ENCODE measurements around the gene RXFP1.
A peak's percentile ranks its signal among the peaks of the same experiment; 100 is the strongest.

The RXFP1 gene

GRCh38 chr4:158572608-158573007 lies 50.9 kb downstream of the RXFP1 start:
- H3K36me3 ChIP-seq (ENCODE audit: control insufficient read depth in 4 of 4, insufficient read depth in 4 of 4, low read length in 3 of 4), result no peaks in the 10 kb centered on the region
- no peak overlapping the region for H3K4me3 ChIP-seq (ENCODE audit: control insufficient read depth in 1 of 7, extremely low read depth in 1 of 7, insufficient read depth in 4 of 7, low read depth in 2 of 7, low read length in 6 of 7)
- H3K27me3 ChIP-seq (replicated peaks in 2 of 5; ENCODE audit: control insufficient read depth in 4 of 5, insufficient read depth in 5 of 5, low read length in 4 of 5), result no peaks in the 10 kb centered on the region
- no peak overlapping the region for H3K27ac ChIP-seq (ENCODE audit: insufficient read depth in 1 of 2, low read depth in 1 of 2, low read length in 2 of 2, poor library complexity in 1 of 2, severe bottlenecking in 2 of 2)
- H3K4me1 ChIP-seq (ENCODE audit: control extremely low read depth in 1 of 4, control insufficient read depth in 4 of 4, insufficient read depth in 4 of 4, low read length in 3 of 4), result no peaks in the 10 kb centered on the region
- no peaks in the 10 kb centered on the region for H3K9me3 ChIP-seq (ENCODE audit: control extremely low read depth in 1 of 5, control insufficient read depth in 4 of 5, insufficient read depth in 2 of 5, low read depth in 1 of 5, low read length in 4 of 5)
- DNase-seq, result no peak
- WGBS (ENCODE audit: insufficient coverage), result 100% methylated on average over 1 of the region's 7 CpGs
- ChIA-PET POLR2A (interaction anchor here (0.6 kb wide), 1 partner anchor 919 kb away, joined by 3 read pairs; no protein-coding TSS in a partner anchor), CTCF (no interaction called here)

GRCh38 chr4:158578476-158578875 lies 56.8 kb downstream of the RXFP1 start:
- DNase-seq, result peak; percentile 23 to 43 (median 40)
- Histone ChIP-seq H3K4me1 (ENCODE audit: control extremely low read depth in 1 of 4, control insufficient read depth in 4 of 4, insufficient read depth in 4 of 4, low read length in 3 of 4) (peaks cover 0 to 7% (median 1%) of the 10 kb centered on the region in 4 experiments), H3K4me3 (ENCODE audit: control insufficient read depth in 1 of 7, extremely low read depth in 1 of 7, insufficient read depth in 4 of 7, low read depth in 2 of 7, low read length in 6 of 7) (no peak overlapping the region), H3K36me3 (ENCODE audit: control insufficient read depth in 4 of 4, insufficient read depth in 4 of 4, low read length in 3 of 4) (no peaks in the 10 kb centered on the region), H3K9me3 (ENCODE audit: control extremely low read depth in 1 of 5, control insufficient read depth in 4 of 5, insufficient read depth in 2 of 5, low read depth in 1 of 5, low read length in 4 of 5) (no peaks in the 10 kb centered on the region), H3K27ac (ENCODE audit: insufficient read depth in 1 of 2, low read depth in 1 of 2, low read length in 2 of 2, poor library complexity in 1 of 2, severe bottlenecking in 2 of 2) (no peak overlapping the region), H3K27me3 (replicated peaks in 2 of 5; ENCODE audit: control insufficient read depth in 4 of 5, insufficient read depth in 5 of 5, low read length in 4 of 5) (no peaks in the 10 kb centered on the region)
- WGBS (ENCODE audit: insufficient coverage), result no CpG with 5 or more reads among the region's 1 CpG
- ChIA-PET CTCF (interaction anchor here (0.8 to 2.1 kb wide), 3 partner anchors 11 to 323 kb away, joined by 3 to 5 read pairs (median 3); no protein-coding TSS in a partner anchor), POLR2A (no interaction called here)

GRCh38 chr4:158580064-158580463 lies 58.4 kb downstream of the RXFP1 start:
- POLR2A ChIA-PET, result no interaction called here
- Histone ChIP-seq H3K27me3 (replicated peaks in 2 of 5; ENCODE audit: control insufficient read depth in 4 of 5, insufficient read depth in 5 of 5, low read length in 4 of 5) (no peaks in the 10 kb centered on the region), H3K4me1 (ENCODE audit: control extremely low read depth in 1 of 4, control insufficient read depth in 4 of 4, insufficient read depth in 4 of 4, low read length in 3 of 4) (peaks cover 0 to 7% (median 1%) of the 10 kb centered on the region in 4 experiments), H3K36me3 (ENCODE audit: control insufficient read depth in 4 of 4, insufficient read depth in 4 of 4, low read length in 3 of 4) (no peaks in the 10 kb centered on the region), H3K9me3 (ENCODE audit: control extremely low read depth in 1 of 5, control insufficient read depth in 4 of 5, insufficient read depth in 2 of 5, low read depth in 1 of 5, low read length in 4 of 5) (no peaks in the 10 kb centered on the region), H3K4me3 (ENCODE audit: control insufficient read depth in 1 of 7, extremely low read depth in 1 of 7, insufficient read depth in 4 of 7, low read depth in 2 of 7, low read length in 6 of 7) (no peak overlapping the region), H3K27ac (ENCODE audit: insufficient read depth in 1 of 2, low read depth in 1 of 2, low read length in 2 of 2, poor library complexity in 1 of 2, severe bottlenecking in 2 of 2) (no peak overlapping the region)
- DNase-seq, result no peak
- CTCF ChIA-PET, result interaction anchor here (1.0 to 2.1 kb wide), 3 partner anchors 9 to 84 kb away, joined by 3 to 5 read pairs (median 3); no protein-coding TSS in a partner anchor
- no CpG with 5 or more reads among the region's 1 CpG for WGBS (ENCODE audit: insufficient coverage)

GRCh38 chr4:158581161-158581560 lies 59.5 kb downstream of the RXFP1 start:
- Histone ChIP-seq H3K9me3 (ENCODE audit: control extremely low read depth in 1 of 5, control insufficient read depth in 4 of 5, insufficient read depth in 2 of 5, low read depth in 1 of 5, low read length in 4 of 5) (no peaks in the 10 kb centered on the region), H3K27ac (ENCODE audit: insufficient read depth in 1 of 2, low read depth in 1 of 2, low read length in 2 of 2, poor library complexity in 1 of 2, severe bottlenecking in 2 of 2) (no peak overlapping the region), H3K4me1 (ENCODE audit: control extremely low read depth in 1 of 4, control insufficient read depth in 4 of 4, insufficient read depth in 4 of 4, low read length in 3 of 4) (peaks cover 0 to 7% (median 1%) of the 10 kb centered on the region in 4 experiments), H3K27me3 (replicated peaks in 2 of 5; ENCODE audit: control insufficient read depth in 4 of 5, insufficient read depth in 5 of 5, low read length in 4 of 5) (no peaks in the 10 kb centered on the region), H3K36me3 (ENCODE audit: control insufficient read depth in 4 of 4, insufficient read depth in 4 of 4, low read length in 3 of 4) (no peaks in the 10 kb centered on the region), H3K4me3 (ENCODE audit: control insufficient read depth in 1 of 7, extremely low read depth in 1 of 7, insufficient read depth in 4 of 7, low read depth in 2 of 7, low read length in 6 of 7) (no peak overlapping the region)
- no peak for DNase-seq
- POLR2A ChIA-PET, result no interaction called here
- CTCF ChIA-PET, result no interaction called here

GRCh38 chr4:158586881-158587280 lies 65.2 kb downstream of the RXFP1 start:
- H3K36me3 ChIP-seq (ENCODE audit: control insufficient read depth in 4 of 4, insufficient read depth in 4 of 4, low read length in 3 of 4), result no peaks in the 10 kb centered on the region
- ChIA-PET POLR2A (no interaction called here), CTCF (interaction anchor here (1.1 to 1.3 kb wide), 2 partner anchors 16 to 323 kb away, joined by 3 to 4 read pairs; no protein-coding TSS in a partner anchor)
- 100% methylated on average over 3 of the region's 4 CpGs for WGBS (ENCODE audit: insufficient coverage)
- H3K27me3 ChIP-seq (replicated peaks in 2 of 5; ENCODE audit: control insufficient read depth in 4 of 5, insufficient read depth in 5 of 5, low read length in 4 of 5), result no peaks in the 10 kb centered on the region
- peaks cover 0 to 37% (median 12%) of the 10 kb centered on the region in 4 experiments for H3K4me1 ChIP-seq (ENCODE audit: control extremely low read depth in 1 of 4, control insufficient read depth in 4 of 4, insufficient read depth in 4 of 4, low read length in 3 of 4)
- H3K27ac ChIP-seq (ENCODE audit: insufficient read depth in 1 of 2, low read depth in 1 of 2, low read length in 2 of 2, poor library complexity in 1 of 2, severe bottlenecking in 2 of 2), result no peak overlapping the region
- H3K9me3 ChIP-seq (ENCODE audit: control extremely low read depth in 1 of 5, control insufficient read depth in 4 of 5, insufficient read depth in 2 of 5, low read depth in 1 of 5, low read length in 4 of 5), result no peaks in the 10 kb centered on the region
- no peak overlapping the region for H3K4me3 ChIP-seq (ENCODE audit: control insufficient read depth in 1 of 7, extremely low read depth in 1 of 7, insufficient read depth in 4 of 7, low read depth in 2 of 7, low read length in 6 of 7)
- no peak for DNase-seq

- DNase-seq, result no peak
- Histone ChIP-seq H3K27ac (ENCODE audit: insufficient read depth in 1 of 2, low read depth in 1 of 2, low read length in 2 of 2, poor library complexity in 1 of 2, severe bottlenecking in 2 of 2) (no peak overlapping the region), H3K27me3 (replicated peaks in 2 of 5; ENCODE audit: control insufficient read depth in 4 of 5, insufficient read depth in 5 of 5, low read length in 4 of 5) (no peaks in the 10 kb centered on the region), H3K4me1 (ENCODE audit: control extremely low read depth in 1 of 4, control insufficient read depth in 4 of 4, insufficient read depth in 4 of 4, low read length in 3 of 4) (peaks cover 0 to 30% (median 12%) of the 10 kb centered on the region in 4 experiments), H3K4me3 (ENCODE audit: control insufficient read depth in 1 of 7, extremely low read depth in 1 of 7, insufficient read depth in 4 of 7, low read depth in 2 of 7, low read length in 6 of 7) (no peak overlapping the region), H3K36me3 (ENCODE audit: control insufficient read depth in 4 of 4, insufficient read depth in 4 of 4, low read length in 3 of 4) (no peaks in the 10 kb centered on the region), H3K9me3 (ENCODE audit: control extremely low read depth in 1 of 5, control insufficient read depth in 4 of 5, insufficient read depth in 2 of 5, low read depth in 1 of 5, low read length in 4 of 5) (no peaks in the 10 kb centered on the region)
- 94% methylated on average over 6 of the region's 6 CpGs for WGBS (ENCODE audit: insufficient coverage)
- POLR2A ChIA-PET, result no interaction called here
- CTCF ChIA-PET, result no interaction called here
These were observed 66.6 kb downstream of the RXFP1 start for GRCh38 chr4:158588285-158588684.

- Histone ChIP-seq H3K27me3 (replicated peaks in 2 of 5; ENCODE audit: control insufficient read depth in 4 of 5, insufficient read depth in 5 of 5, low read length in 4 of 5) (no peaks in the 10 kb centered on the region), H3K27ac (ENCODE audit: insufficient read depth in 1 of 2, low read depth in 1 of 2, low read length in 2 of 2, poor library complexity in 1 of 2, severe bottlenecking in 2 of 2) (no peak overlapping the region), H3K36me3 (ENCODE audit: control insufficient read depth in 4 of 4, insufficient read depth in 4 of 4, low read length in 3 of 4) (no peaks in the 10 kb centered on the region), H3K4me1 (ENCODE audit: control extremely low read depth in 1 of 4, control insufficient read depth in 4 of 4, insufficient read depth in 4 of 4, low read length in 3 of 4) (peaks cover 0 to 30% (median 12%) of the 10 kb centered on the region in 4 experiments), H3K9me3 (ENCODE audit: control extremely low read depth in 1 of 5, control insufficient read depth in 4 of 5, insufficient read depth in 2 of 5, low read depth in 1 of 5, low read length in 4 of 5) (no peaks in the 10 kb centered on the region), H3K4me3 (ENCODE audit: control insufficient read depth in 1 of 7, extremely low read depth in 1 of 7, insufficient read depth in 4 of 7, low read depth in 2 of 7, low read length in 6 of 7) (no peak overlapping the region)
- POLR2A ChIA-PET, result no interaction called here
- DNase-seq, result no peak
- WGBS (ENCODE audit: insufficient coverage), result 100% methylated on average over 2 of the region's 5 CpGs
- CTCF ChIA-PET, result interaction anchor here (1.3 kb wide), 1 partner anchor 9 kb away, joined by 5 read pairs; no protein-coding TSS in a partner anchor
These were observed 67.1 kb downstream of the RXFP1 start for GRCh38 chr4:158588777-158589176.
